HEK293 (cell line): ENCODE data around the gene FHAD1.

Source experiments
- KLF10 ChIP-seq: fragments of 450-650 bp; IDR thresholded peaks from 2 replicates; pipeline ENCODE4 v1.5.1; 2018; ENCODE audit warnings: missing biosample characterization, mild to moderate bottlenecking, missing genetic modification characterization
- SP2 ChIP-seq: fragments of 450-650 bp; formaldehyde crosslinking; IDR thresholded peaks from 2 replicates; pipeline ENCODE4 v1.5.1; 2016; ENCODE audit warnings: missing biosample characterization, missing genetic modification characterization
- ZIC2 ChIP-seq: fragments of 450-650 bp; formaldehyde crosslinking; IDR thresholded peaks from 2 replicates; pipeline ENCODE4 v1.5.1; 2016; ENCODE audit warnings: missing biosample characterization, missing genetic modification characterization
- ZNF202 ChIP-seq: fragments of 450-650 bp; formaldehyde crosslinking; IDR thresholded peaks from 2 replicates; pipeline ENCODE4 v1.5.1; 2016; ENCODE audit warnings: missing biosample characterization, missing genetic modification characterization, borderline replicate concordance
- ZNF391 ChIP-seq: fragments of 450-650 bp; formaldehyde crosslinking; IDR thresholded peaks from 2 replicates; pipeline ENCODE4 v1.5.1; 2016; ENCODE audit warnings: low read depth, missing biosample characterization, missing genetic modification characterization, borderline replicate concordance
- ZNF561 ChIP-seq: fragments of 450-650 bp; IDR thresholded peaks from 2 replicates; pipeline ENCODE4 v1.5.1; 2018; ENCODE audit warnings: missing biosample characterization, missing genetic modification characterization, borderline replicate concordance
- ZNF654 ChIP-seq: fragments of 450-650 bp; formaldehyde crosslinking; IDR thresholded peaks from 2 replicates; pipeline ENCODE4 v1.5.1; 2016; ENCODE audit warnings: low read depth, missing biosample characterization, missing genetic modification characterization
- TF ChIP-seq, protein P1 (sequence below): fragments of 450-650 bp; formaldehyde crosslinking; IDR thresholded peaks from 2 replicates; pipeline ENCODE4 v1.5.1; 2016; ENCODE audit warnings: missing biosample characterization, missing genetic modification characterization
- TF ChIP-seq, protein P2 (sequence below): fragments of 450-650 bp; IDR thresholded peaks from 2 replicates; pipeline ENCODE4 v1.5.1; 2018; ENCODE audit warnings: missing biosample characterization, missing genetic modification characterization
- TF ChIP-seq, protein P3 (sequence below): fragments of 450-650 bp; formaldehyde crosslinking; IDR thresholded peaks from 2 replicates; pipeline ENCODE4 v1.5.1; 2016; ENCODE audit warnings: missing biosample characterization, missing genetic modification characterization
- TF ChIP-seq, protein P4 (sequence below): fragments of 450-650 bp; formaldehyde crosslinking; IDR thresholded peaks from 2 replicates; pipeline ENCODE4 v1.5.1; 2016; ENCODE audit warnings: missing biosample characterization, missing genetic modification characterization

DNA sequence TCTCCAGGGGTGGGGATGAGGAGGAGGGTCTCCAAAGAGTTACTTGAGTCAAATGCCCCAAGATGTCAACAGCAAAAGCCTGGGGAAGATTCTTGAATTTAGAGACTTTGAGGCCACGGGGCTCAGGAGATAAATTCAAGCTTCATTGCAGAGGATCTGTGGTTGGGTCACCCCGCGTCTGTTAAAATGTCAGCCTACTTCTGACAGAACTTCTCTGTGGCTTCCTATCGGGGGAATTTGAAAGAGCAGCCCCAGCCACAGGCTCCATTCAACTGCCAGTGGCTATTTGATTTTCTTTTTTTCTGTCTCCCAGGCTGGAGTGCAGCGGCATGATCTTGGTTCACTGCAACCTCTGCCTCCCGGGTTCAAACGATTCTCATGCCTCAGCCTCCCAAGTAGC, 100.2 kb downstream of the FHAD1 start:
- no peak for TF ChIP-seq ZNF202 (tag by site-specific recombination)
- TF ChIP-seq KLF10 (tag by site-specific recombination) = no peak
- TF ChIP-seq ZNF654 = no peak
- TF ChIP-seq, protein P1, sequence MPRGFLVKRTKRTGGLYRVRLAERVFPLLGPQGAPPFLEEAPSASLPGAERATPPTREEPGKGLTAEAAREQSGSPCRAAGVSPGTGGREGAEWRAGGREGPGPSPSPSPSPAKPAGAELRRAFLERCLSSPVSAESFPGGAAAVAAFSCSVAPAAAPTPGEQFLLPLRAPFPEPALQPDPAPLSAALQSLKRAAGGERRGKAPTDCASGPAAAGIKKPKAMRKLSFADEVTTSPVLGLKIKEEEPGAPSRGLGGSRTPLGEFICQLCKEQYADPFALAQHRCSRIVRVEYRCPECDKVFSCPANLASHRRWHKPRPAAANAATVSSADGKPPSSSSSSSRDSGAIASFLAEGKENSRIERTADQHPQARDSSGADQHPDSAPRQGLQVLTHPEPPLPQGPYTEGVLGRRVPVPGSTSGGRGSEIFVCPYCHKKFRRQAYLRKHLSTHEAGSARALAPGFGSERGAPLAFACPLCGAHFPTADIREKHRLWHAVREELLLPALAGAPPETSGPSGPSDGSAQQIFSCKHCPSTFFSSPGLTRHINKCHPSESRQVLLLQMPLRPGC = no peak
- no peak for TF ChIP-seq ZNF561 (tag by site-specific recombination)
- no peak for TF ChIP-seq SP2
- TF ChIP-seq, protein P2, sequence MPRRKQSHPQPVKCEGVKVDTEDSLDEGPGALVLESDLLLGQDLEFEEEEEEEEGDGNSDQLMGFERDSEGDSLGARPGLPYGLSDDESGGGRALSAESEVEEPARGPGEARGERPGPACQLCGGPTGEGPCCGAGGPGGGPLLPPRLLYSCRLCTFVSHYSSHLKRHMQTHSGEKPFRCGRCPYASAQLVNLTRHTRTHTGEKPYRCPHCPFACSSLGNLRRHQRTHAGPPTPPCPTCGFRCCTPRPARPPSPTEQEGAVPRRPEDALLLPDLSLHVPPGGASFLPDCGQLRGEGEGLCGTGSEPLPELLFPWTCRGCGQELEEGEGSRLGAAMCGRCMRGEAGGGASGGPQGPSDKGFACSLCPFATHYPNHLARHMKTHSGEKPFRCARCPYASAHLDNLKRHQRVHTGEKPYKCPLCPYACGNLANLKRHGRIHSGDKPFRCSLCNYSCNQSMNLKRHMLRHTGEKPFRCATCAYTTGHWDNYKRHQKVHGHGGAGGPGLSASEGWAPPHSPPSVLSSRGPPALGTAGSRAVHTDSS = no peak
- no peak for TF ChIP-seq ZNF391 (tag by site-specific recombination)
- TF ChIP-seq ZIC2 (tag by site-specific recombination) = no peak
- TF ChIP-seq, protein P3, sequence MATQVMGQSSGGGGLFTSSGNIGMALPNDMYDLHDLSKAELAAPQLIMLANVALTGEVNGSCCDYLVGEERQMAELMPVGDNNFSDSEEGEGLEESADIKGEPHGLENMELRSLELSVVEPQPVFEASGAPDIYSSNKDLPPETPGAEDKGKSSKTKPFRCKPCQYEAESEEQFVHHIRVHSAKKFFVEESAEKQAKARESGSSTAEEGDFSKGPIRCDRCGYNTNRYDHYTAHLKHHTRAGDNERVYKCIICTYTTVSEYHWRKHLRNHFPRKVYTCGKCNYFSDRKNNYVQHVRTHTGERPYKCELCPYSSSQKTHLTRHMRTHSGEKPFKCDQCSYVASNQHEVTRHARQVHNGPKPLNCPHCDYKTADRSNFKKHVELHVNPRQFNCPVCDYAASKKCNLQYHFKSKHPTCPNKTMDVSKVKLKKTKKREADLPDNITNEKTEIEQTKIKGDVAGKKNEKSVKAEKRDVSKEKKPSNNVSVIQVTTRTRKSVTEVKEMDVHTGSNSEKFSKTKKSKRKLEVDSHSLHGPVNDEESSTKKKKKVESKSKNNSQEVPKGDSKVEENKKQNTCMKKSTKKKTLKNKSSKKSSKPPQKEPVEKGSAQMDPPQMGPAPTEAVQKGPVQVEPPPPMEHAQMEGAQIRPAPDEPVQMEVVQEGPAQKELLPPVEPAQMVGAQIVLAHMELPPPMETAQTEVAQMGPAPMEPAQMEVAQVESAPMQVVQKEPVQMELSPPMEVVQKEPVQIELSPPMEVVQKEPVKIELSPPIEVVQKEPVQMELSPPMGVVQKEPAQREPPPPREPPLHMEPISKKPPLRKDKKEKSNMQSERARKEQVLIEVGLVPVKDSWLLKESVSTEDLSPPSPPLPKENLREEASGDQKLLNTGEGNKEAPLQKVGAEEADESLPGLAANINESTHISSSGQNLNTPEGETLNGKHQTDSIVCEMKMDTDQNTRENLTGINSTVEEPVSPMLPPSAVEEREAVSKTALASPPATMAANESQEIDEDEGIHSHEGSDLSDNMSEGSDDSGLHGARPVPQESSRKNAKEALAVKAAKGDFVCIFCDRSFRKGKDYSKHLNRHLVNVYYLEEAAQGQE = no peak
- TF ChIP-seq, protein P4, sequence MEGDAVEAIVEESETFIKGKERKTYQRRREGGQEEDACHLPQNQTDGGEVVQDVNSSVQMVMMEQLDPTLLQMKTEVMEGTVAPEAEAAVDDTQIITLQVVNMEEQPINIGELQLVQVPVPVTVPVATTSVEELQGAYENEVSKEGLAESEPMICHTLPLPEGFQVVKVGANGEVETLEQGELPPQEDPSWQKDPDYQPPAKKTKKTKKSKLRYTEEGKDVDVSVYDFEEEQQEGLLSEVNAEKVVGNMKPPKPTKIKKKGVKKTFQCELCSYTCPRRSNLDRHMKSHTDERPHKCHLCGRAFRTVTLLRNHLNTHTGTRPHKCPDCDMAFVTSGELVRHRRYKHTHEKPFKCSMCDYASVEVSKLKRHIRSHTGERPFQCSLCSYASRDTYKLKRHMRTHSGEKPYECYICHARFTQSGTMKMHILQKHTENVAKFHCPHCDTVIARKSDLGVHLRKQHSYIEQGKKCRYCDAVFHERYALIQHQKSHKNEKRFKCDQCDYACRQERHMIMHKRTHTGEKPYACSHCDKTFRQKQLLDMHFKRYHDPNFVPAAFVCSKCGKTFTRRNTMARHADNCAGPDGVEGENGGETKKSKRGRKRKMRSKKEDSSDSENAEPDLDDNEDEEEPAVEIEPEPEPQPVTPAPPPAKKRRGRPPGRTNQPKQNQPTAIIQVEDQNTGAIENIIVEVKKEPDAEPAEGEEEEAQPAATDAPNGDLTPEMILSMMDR (tag by site-specific recombination) = no peak
